ENCODE data around the gene ALKBH5.
A peak's percentile ranks its signal among the peaks of the same experiment; 100 is the strongest.

GRCh38 chr17:18257982-18258355, 74.3 kb downstream of the ALKBH5 start:
- TF ChIP-seq CTCF (IDR thresholded peaks at IDR 0.05 in 2 of 3, conservative IDR thresholded peaks at IDR 0.05 in 1 of 3; ENCODE audit: borderline replicate concordance in 1 of 3, insufficient read depth in 1 of 3, low read depth in 2 of 3, low read length in 2 of 3) (no peak), MAX (IDR thresholded peaks at IDR 0.05) (peak; percentile 29; the same call in 1 of the 2 replicates), CBX3 (IDR thresholded peaks at IDR 0.05; ENCODE audit: low read depth) (no peak), EZH2 (IDR thresholded peaks at IDR 0.05) (no peak), POLR2AphosphoS5 (IDR thresholded peaks at IDR 0.05; ENCODE audit: low read depth, low read length) (peak; percentile 64; the same call in 1 of the 2 replicates), SP1 (IDR thresholded peaks at IDR 0.05; ENCODE audit: low read depth) (no peak), POLR2A (IDR thresholded peaks at IDR 0.05; ENCODE audit: borderline replicate concordance, extremely low read depth, insufficient read depth, insufficient read length) (no peak), RAD21 (IDR thresholded peaks at IDR 0.05; ENCODE audit: low read depth) (no peak), REST (IDR thresholded peaks at IDR 0.05; ENCODE audit: low read depth) (no peak)
